ENCODE measurements around the gene MACF1.
A peak's percentile ranks its signal among the peaks of the same experiment; 100 is the strongest.
"Not testable (repeated sequence)": the region's sequence is repeated elsewhere in the genome, so short reads cannot be mapped to it uniquely, and the experiment has no call there.

Gene MACF1

GRCh38 chr1:39178541-39179431 is 25.7 kb upstream of the MACF1 start:
- no peak for DNase-seq

- no peak for DNase-seq
These were observed 23.2 kb upstream of the MACF1 start for GRCh38 chr1:39181311-39181710.

GRCh38 chr1:39182804-39183203 is 21.7 kb upstream of the MACF1 start:
- DNase-seq, result no peak

- peak; percentile 35 for DNase-seq
These were observed 20.8 kb upstream of the MACF1 start for GRCh38 chr1:39183503-39184353.

- DNase-seq, result no peak
These were observed 20.1 kb upstream of the MACF1 start for GRCh38 chr1:39184354-39184818.

GRCh38 chr1:39187275-39188046 is 17.0 kb upstream of the MACF1 start:
- no peak for DNase-seq

GRCh38 chr1:39189592-39190041 is 14.9 kb upstream of the MACF1 start:
- DNase-seq, result no peak

GRCh38 chr1:39190096-39190495 is 14.4 kb upstream of the MACF1 start:
- DNase-seq, result no peak

GRCh38 chr1:39194398-39195051 is 10.0 kb upstream of the MACF1 start:
- no peak for DNase-seq

GRCh38 chr1:39195166-39196111 is 9.1 kb upstream of the MACF1 start:
- no peak for DNase-seq

GRCh38 chr1:39196244-39197215 is 8.0 kb upstream of the MACF1 start:
- no peak for DNase-seq

- DNase-seq, result no peak
These were observed 4.9 kb upstream of the MACF1 start for GRCh38 chr1:39199593-39199992.

- DNase-seq, result no peak
These were observed 746 bp downstream of the MACF1 start for GRCh38 chr1:39205102-39205780.

GRCh38 chr1:39205781-39206464 is 1.4 kb downstream of the MACF1 start:
- DNase-seq, result no peak

GRCh38 chr1:39208360-39208759 is 3.9 kb downstream of the MACF1 start:
- not testable (repeated sequence) for DNase-seq

- DNase-seq, result no peak
These were observed 6.2 kb downstream of the MACF1 start for GRCh38 chr1:39210649-39211048.

GRCh38 chr1:39212499-39212898 is 8.0 kb downstream of the MACF1 start:
- no peak for DNase-seq

- no peak for DNase-seq
These were observed 9.1 kb downstream of the MACF1 start for GRCh38 chr1:39213511-39214002.
